ENCODE measurements around the gene PPP1R10.

PPP1R10 gene

GRCh38 chr6:30618270-30618797 is 1.3 kb upstream of the PPP1R10 start:
- no peak for FAIRE-seq

- FAIRE-seq: no peak
These were observed 674 bp upstream of the PPP1R10 start, which contains the start of gene MRPS18B for GRCh38 chr6:30617565-30618269. Gene MRPS18B (plus strand): TSS chr6:30617840. CDS start chr6:30617866, 26 bp downstream.

GRCh38 chr6:30615958-30616810 is 859 bp downstream of the PPP1R10 start:
- no peak for FAIRE-seq

GRCh38 chr6:30615219-30615957 is 1.7 kb downstream of the PPP1R10 start:
- FAIRE-seq: no peak

- FAIRE-seq: peak; percentile 97
These were observed 2.2 kb downstream of the PPP1R10 start for GRCh38 chr6:30614843-30615218.

- FAIRE-seq: no peak
These were observed 2.8 kb downstream of the PPP1R10 start for GRCh38 chr6:30614044-30614842.

- no peak for FAIRE-seq
These were observed 3.6 kb downstream of the PPP1R10 start for GRCh38 chr6:30613251-30614043.

- FAIRE-seq: no peak
These were observed 4.3 kb downstream of the PPP1R10 start for GRCh38 chr6:30612687-30613248.

GRCh38 chr6:30612213-30612612 is 4.8 kb downstream of the PPP1R10 start:
- FAIRE-seq: no peak

- no peak for FAIRE-seq
These were observed 5.2 kb downstream of the PPP1R10 start for GRCh38 chr6:30611856-30612194.

- no peak for FAIRE-seq
These were observed 5.7 kb downstream of the PPP1R10 start for GRCh38 chr6:30611150-30611855.

- FAIRE-seq: no peak
These were observed 7.0 kb downstream of the PPP1R10 start for GRCh38 chr6:30610065-30610464.

GRCh38 chr6:30603961-30604360 is 13.1 kb downstream of the PPP1R10 start:
- no peak for FAIRE-seq

GRCh38 chr6:30601815-30602641 is 15.0 kb downstream of the PPP1R10 start:
- no peak for FAIRE-seq

- FAIRE-seq: no peak
These were observed 15.6 kb downstream of the PPP1R10 start for GRCh38 chr6:30601436-30601814.

GRCh38 chr6:30600451-30600961 is 16.5 kb downstream of the PPP1R10 start:
- no peak for FAIRE-seq

GRCh38 chr6:30599625-30600324 is 17.3 kb downstream of the PPP1R10 start:
- no peak for FAIRE-seq

GRCh38 chr6:30598912-30599624 is 18.0 kb downstream of the PPP1R10 start:
- no peak for FAIRE-seq
